ENCODE data around the gene WWC2.

WWC2 gene

DNA sequence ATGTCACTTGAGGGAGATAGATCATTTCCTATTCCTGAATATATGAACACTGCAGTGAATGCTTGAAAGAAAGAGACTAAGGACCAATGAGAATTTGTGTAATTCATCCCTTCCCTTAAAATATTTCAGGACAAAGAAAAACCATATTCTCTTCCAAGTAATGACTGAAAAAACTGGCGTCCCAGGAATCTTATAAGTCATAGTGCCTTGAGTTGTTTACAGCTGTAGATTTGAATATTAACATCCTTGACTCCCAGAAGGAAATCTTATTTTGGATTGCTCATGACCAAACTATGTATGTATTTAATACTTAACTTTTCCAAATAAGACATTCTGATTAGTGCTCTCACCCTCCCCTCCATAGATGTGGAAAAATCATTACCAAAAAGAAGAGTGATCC lies 165.6 kb downstream of the WWC2 start:
- TF ChIP-seq, protein P1, sequence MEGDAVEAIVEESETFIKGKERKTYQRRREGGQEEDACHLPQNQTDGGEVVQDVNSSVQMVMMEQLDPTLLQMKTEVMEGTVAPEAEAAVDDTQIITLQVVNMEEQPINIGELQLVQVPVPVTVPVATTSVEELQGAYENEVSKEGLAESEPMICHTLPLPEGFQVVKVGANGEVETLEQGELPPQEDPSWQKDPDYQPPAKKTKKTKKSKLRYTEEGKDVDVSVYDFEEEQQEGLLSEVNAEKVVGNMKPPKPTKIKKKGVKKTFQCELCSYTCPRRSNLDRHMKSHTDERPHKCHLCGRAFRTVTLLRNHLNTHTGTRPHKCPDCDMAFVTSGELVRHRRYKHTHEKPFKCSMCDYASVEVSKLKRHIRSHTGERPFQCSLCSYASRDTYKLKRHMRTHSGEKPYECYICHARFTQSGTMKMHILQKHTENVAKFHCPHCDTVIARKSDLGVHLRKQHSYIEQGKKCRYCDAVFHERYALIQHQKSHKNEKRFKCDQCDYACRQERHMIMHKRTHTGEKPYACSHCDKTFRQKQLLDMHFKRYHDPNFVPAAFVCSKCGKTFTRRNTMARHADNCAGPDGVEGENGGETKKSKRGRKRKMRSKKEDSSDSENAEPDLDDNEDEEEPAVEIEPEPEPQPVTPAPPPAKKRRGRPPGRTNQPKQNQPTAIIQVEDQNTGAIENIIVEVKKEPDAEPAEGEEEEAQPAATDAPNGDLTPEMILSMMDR (conservative IDR thresholded peaks at IDR 0.05; ENCODE audit: low read length), result no peak
- DNase-seq (ENCODE audit: low read depth), result peak; percentile 83
- H3K4me3 ChIP-seq (ENCODE audit: low read length), result no peak overlapping the region

DNA sequence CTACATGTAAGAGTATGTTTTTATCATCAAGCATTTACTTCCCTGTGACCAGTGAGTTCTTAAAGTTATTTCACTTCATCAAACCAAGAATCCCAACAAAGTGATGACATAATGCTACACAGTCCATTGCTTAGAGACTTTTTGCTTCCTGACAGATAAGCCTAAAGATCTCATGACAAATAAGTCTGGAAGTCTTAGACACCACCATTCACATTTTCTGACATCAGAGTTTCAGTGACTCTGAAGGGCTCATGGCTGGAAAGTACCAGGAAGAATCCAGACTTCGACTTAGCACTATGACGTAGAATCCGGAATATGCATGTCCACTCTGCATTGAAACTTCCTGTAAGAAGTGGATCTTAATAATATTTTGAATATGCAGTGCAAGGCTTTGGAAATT lies 167.3 kb downstream of the WWC2 start:
- no peak for DNase-seq (ENCODE audit: low read depth)
- no peak overlapping the region for H3K4me3 ChIP-seq (ENCODE audit: low read length)
- TF ChIP-seq, protein P1 (conservative IDR thresholded peaks at IDR 0.05; ENCODE audit: low read length), result no peak

DNA sequence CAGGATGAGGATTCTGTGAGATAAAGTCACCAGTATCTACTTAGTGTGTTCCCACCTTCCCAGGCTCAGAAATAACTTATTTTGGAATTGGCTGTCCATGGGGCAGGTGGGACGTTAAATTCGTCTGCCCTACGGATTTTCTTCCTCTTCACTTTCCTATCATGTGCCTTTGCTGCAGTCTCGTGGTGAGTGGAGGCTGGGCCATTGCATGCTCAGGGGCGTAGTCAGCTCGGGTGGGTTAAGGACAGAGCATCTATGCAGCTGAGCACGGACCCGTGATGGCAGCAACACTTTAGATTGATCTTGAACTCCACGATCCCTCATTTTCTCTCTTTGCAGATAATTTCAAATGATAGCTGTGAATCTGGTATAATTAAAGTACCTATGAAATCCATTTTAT lies 169.5 kb downstream of the WWC2 start:
- TF ChIP-seq, protein P1 (conservative IDR thresholded peaks at IDR 0.05; ENCODE audit: low read length), result no peak
- no peak for DNase-seq (ENCODE audit: low read depth)
- H3K4me3 ChIP-seq (ENCODE audit: low read length), result no peak overlapping the region

DNA sequence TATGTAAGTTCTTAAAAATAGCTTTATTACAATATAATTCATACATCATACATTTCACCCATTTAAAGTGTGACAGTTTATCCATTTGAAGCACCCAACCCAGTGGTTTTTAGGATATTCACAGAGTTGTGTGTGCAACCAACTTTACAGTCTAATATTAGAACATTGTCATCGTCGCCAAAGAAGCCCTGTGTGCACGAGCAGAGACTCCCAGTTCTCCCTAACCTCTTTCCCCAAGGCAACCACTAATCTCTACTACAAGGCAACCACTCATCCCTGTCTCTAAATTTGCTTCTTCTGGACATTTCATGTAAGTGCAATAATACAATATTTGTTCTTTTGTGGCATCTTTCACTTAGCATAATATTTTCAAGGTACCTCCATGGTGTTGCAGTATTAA lies 173.3 kb downstream of the WWC2 start:
- no peak for DNase-seq (ENCODE audit: low read depth)
- no peak overlapping the region for H3K4me3 ChIP-seq (ENCODE audit: low read length)
- TF ChIP-seq, protein P1 (conservative IDR thresholded peaks at IDR 0.05; ENCODE audit: low read length), result no peak

DNA sequence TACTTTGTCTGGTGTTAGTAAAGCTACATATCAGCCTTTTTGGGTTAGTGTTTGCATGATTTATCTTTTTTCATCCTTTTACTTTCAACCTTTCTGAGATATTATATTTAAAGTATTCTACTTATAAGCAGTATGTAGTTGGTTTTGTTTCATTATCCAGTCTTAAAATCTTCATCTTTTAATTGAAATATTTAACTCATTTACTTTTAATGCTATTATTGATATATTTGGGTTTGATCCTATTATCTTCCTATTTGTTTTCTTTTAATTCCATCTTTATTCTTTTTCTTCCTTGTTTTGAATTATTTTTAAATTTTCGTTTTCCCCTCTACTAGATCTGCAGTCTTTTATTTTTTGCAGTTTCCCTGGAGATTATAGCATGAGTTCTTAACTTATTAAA lies 177.0 kb downstream of the WWC2 start:
- DNase-seq (ENCODE audit: low read depth), result no peak
- TF ChIP-seq, protein P1 (conservative IDR thresholded peaks at IDR 0.05; ENCODE audit: low read length), result no peak
- no peak overlapping the region for H3K4me3 ChIP-seq (ENCODE audit: low read length)

DNA sequence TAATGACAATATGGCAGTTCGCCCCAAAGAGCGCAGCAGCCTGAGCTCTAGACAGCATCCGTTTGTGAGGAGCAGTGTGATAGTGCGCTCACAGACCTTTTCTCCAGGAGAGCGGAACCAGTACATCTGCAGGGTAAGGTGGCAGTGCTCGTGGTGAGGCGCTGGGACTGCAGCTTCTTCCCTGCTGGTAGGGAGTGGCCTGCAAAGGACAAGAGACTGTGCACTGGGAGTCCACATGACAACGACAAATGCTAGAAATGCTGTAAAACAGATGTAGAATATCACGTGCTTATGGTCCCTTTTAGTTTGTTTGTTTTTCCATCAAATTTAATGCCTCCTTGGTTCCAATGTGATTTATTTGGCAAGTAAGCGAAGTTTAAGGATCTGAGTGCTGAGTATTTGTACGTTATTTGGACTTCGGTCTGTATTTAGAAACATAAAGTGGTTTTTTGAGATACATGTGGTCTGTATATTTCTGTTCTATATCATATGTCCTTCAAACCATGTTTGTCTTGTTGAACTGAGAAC lies 185.3 kb downstream of the WWC2 start:
- TF ChIP-seq, protein P1 (conservative IDR thresholded peaks at IDR 0.05; ENCODE audit: low read length), result no peak
- H3K4me3 ChIP-seq (ENCODE audit: low read length), result no peak overlapping the region
- DNase-seq (ENCODE audit: low read depth), result no peak

DNA sequence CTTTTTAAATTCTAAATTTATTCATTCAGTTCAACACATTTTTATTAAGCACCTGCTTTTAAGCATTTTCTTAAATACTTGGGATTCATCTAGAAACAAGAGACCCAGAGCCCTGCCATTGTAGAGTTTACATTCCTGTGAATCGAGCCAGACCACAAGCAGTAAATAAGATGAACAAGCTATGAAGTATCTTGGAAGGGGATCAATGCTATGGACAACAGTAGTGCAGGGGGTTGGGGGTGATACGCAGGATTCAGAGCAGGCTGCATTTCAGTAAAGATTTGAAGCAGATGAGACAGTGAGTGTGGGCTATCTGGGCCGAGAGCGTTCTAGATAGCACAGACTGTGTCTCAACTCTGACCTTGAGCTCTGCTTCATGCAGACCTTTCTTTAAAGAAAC lies 185.9 kb downstream of the WWC2 start:
- peak; percentile 87 for DNase-seq (ENCODE audit: low read depth)
- TF ChIP-seq, protein P1 (conservative IDR thresholded peaks at IDR 0.05; ENCODE audit: low read length), result no peak
- H3K4me3 ChIP-seq (ENCODE audit: low read length), result no peak overlapping the region
